COLO668 (cell line): ENCODE measurements around the gene RGS6.
A peak's percentile ranks its signal among the peaks of the same experiment; 100 is the strongest.

ENCODE experiments used
- DNase-seq: peaks from one replicate; lab custom pipeline; 2025; ENCODE audit not compliant: unreplicated experiment; lab: John Stamatoyannopoulos, UW

RGS6 gene

DNA sequence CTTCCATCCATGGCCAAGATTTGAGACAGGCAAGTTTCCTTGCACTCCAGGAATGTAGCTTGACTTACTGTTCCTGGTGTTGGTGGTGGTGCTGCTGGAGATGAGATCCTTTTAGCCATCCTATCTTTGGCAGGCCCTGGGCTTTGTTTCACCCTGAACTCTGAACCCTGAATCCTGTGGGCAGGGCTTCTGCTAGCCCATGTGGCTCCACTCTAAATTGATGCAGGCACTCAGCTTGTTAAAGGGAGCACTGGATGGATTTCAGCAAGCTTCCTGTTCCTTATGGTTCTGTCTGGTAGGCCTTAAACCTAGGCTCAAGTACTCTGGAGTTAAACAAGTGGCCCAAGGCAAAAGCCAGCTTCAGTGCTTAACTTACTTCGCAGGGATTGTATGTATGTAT lies 138.2 kb downstream of the RGS6 start:
- DNase-seq: no peak

DNA sequence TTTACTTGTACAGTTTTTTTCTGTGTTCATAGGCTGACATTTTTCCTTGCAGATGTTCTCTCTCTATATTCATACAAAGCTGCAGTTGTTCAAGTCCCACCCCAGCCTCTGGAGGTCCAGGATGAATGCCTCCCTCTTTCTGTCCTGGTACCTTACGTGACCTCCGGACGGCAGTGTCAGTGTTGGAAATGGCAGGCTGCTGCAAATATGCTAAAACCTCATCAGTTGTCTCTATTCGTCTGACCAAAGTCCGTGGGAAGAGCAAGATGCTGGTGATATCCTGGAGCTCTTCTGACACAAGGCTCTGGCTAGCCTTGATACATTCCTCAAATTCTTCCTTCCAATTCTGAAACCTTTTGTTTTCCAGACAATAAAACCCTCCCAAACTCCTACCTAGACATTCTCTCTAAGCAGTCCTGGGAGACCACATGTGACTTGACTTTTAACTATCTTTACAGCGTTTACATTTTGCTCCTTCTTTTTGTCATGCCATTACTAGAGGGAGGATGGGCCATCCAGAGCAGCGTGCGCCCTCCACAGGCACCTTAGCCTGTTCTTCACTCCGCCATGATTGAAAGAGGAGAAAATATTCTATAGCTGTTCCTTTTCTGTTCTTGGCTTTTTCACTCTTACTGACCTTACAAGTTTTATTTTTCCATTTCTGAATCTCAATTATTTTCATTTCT lies 143.6 kb downstream of the RGS6 start:
- no peak for DNase-seq

DNA sequence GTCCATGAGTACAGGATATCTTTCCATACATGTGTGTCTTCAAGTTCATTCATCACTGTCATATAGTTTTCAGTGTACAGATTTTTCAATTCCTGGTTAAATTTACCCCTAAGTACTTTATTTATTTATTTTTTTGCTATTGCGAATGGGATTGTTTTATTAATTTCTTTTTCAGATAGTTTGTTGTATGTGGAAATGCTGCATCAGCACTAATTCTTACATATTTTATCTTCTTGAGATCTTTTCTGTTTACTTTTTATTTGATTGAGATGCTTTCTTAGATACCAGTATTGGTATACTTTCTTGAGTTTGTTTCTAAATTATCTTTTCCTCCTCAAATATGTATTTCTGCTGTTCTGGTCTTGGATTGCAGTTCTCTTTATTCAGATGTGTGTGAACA lies 148.9 kb downstream of the RGS6 start:
- DNase-seq: no peak

DNA sequence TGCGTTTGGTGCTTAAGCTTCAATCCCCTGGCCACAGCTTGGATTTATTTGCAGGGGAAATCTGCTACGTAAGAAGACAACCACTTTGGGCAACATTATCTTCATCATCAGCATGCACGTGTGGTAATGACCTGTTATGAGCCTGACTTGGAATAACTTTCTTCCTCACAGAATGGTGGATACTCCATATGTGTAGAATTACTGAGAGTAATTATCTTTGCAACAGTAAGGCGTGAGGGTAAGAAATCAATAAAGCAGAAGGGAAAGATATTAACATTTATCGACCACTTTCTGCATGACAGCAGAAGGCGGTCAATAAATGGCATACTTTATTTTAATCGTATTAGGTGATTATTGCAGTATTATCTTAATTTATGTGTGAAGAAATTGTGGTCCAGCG lies 152.7 kb downstream of the RGS6 start:
- no peak for DNase-seq

DNA sequence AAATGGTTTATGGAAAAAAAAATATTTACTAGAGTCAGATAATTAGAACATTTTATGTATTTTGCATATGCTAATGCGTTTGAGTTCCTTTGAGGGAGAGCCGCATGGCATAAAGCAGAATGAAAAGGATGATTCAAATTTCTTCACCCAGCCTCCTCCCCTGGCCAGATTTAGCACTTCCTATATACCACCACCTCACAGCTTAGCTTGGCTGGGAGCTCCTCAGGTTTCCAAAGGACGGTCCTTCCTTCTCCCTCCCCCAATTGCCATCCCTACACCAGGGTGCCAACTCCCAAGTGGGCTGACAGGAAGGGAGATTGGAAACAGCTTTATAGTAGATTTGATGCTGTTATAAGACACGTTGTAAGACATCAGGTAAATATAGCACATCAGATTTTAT lies 157.4 kb downstream of the RGS6 start:
- DNase-seq: no peak

DNA sequence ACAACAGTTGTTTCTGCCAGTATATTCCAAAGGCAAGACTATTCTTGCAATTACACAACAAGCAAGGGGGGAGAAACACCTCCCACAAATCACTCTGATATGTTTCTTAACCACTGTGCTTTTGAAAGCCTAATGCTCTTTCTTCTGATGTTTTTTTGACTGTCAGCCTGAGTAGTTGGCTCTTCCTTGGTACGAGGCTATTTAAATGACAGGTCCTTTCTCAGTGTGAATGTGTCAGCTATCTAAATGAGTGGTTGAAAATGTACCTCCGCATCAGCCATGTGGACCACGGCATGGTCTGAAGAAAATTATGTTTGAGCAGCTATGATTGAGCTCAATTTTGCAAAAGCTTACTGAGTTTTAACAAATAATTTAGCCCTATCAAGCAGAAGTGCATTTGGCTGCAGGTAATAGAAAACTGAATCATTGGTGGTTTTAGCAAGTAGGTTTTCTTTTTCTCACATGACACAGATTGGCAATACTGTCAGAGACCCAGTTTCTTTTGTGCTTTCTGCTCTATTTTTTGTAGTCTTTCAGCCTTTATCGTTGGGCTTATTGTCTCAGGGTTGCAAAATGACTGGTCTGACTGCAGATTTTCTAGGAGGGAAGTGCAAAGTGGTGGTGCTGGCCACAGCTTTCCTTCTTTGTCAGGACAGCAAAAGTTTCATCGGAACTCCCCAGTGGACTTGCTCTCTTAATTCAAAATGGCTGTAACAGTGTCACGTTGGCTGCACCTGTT lies 162.8 kb downstream of the RGS6 start:
- no peak for DNase-seq

DNA sequence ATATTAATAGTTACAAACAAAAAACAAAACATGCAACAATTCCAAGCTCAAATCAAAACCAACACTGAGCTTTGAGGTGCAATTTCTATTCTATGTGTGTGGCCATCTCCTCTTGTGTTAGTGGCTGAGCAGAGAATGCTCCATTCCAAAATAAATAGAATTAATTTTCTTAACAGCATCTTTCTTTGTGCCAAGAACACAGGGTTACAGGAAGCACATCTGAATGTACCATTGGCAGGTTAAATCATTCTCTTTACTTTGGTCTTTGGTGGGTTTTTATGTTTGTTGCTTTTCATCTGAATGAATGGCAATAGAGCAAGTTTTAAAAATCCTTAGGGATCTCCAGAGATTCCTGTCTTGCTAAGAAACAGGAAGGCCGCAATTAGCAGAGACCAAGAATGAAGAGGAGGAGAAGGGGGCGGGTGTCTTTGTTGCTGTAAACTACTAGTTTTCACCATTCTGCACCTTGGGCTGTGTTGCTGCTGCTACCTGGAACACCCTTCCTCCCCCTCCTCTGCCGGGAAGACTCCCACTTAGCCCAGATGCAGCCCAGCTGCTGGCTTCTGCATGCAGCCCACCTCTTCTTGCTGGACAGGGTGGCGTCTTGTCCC lies 165.0 kb downstream of the RGS6 start:
- no peak for DNase-seq

DNA sequence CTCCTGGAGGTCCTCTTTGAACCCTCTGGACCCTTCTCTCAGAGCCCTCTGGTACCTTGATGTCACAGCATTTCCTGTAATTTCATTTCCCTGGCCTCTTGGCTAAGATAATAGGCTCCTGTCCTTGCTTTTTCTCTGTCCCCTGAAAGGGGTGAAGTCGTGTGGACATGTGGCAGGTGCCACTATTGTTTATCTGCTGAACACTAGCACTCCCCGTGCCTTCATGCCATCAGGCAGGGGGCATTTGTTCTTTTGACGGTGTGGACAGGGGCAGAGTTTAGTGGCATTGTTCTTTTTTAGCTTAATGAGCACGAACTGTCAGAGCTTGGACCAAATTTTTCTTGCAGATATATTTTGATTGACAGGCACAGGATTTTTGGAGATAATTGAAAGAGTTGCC lies 166.0 kb downstream of the RGS6 start:
- DNase-seq: no peak

DNA sequence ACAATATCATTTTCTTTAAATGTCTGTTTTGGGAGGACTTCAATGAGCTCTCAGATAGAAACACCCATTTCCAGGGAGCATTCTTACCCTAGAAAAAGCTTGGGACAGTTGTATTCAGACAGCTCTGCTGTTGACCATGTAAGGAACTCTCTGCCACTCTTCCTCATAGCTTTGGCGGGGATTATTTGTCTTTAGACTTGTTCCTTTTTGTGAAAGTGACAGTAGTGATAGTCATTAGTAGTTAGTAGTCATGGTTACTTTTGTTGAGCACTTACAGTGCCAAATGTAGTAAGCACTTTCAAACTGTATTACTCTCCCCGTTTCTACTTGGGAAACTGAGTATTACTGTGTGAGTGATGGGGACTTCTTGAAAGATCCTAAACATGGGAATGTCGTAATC lies 167.3 kb downstream of the RGS6 start:
- no peak for DNase-seq

DNA sequence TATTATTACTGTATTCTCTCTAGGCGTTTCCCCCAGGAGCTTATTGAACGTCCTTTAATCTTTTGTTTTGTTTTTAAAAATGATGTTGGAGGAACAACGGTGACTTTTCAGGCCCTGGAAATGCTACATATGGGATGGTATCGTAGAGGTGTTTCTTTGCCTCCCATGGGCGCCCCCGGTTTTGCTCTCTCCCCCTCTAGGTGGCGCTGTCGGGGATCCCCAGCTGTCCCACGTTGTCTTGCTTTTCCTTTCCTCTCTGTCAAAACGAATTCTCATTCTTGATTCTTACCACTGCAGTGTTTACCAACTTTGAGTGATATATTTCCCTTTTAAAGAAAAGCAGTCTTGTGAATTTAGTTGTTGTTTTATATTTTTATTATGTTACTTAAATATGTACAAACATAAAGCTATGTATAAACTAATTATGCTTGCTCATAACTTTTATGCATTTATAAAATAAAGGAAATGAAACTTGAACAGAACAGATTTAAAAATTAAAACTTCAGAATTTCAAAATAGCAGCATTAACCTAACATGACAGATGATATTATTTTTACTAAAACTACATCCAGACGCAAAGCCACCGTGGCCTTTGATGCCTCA lies 171.9 kb downstream of the RGS6 start:
- DNase-seq: peak; percentile 5

DNA sequence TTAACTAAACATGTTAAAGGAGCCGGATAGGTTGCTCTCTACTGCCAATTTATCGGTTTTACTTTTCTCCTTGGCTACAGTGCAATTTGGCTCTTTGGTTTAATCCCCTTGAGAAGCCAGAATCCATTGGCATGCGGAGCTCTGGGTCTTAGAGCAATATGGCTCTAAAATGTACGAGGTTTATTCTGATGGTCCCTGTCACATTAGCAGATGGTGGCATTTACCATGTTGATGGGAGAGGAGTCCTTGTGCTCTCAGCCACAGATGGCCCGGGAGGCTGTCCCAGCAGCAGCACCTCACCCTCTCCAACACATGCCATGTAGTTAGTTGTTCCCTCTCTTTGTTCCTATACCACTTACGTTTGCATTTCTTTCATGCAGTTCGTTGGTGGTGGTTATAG lies 179.7 kb downstream of the RGS6 start:
- DNase-seq: no peak

DNA sequence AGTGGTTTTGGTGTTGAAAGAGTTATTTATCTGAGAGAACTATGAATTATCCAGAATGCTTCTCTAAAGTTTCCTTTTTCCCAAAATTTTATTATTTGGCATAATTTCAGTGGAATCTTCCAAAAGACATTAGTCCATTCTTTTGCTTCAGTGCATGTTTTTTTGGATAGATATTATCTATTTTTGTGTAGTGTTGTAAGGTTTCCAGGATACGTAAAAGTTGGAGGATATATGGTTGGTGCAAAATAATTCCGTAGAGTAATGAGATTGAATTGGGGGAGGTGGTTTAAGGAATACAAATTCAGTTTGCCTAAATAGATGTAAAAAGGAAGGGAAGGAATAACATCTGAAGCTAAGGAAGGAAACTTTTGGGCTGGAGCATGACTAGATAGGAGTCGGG lies 186.6 kb downstream of the RGS6 start:
- DNase-seq: no peak

DNA sequence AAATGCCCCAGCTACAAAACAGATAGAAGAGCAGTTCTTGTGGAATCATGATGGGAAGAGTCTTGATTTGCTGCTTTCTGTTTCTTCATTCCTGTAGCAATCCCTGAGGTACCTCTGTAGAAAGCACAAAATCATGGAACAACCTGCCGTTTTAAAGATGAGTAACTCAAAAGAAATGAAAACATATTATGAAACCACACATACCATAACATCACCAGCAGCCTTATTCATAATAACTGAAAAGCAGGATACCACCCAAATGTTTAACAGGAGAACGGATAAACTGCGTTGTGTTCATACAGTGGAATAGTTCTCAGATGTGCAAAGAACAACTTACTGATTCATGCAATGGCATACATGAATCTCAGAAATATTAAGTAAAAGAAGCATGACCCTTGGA lies 188.1 kb downstream of the RGS6 start:
- DNase-seq: no peak

DNA sequence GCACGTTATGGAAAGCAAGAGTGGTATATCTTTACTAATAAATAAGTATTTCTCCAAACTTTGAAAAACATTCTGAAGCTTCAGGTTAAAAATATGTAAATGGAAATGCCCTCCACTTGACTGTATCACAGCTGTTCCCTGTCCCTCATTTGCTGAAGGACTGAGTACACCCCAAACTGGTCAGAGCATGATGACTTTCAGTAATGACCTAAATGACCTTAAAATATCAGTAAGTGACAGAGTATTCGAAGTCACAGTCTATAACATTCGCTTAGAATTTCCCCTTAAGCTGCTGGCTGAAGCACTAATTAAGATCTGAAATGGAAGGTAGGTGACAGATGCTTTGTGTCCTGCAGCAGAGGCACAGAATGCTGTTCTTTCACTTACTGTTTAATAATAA lies 191.5 kb downstream of the RGS6 start:
- DNase-seq: no peak

DNA sequence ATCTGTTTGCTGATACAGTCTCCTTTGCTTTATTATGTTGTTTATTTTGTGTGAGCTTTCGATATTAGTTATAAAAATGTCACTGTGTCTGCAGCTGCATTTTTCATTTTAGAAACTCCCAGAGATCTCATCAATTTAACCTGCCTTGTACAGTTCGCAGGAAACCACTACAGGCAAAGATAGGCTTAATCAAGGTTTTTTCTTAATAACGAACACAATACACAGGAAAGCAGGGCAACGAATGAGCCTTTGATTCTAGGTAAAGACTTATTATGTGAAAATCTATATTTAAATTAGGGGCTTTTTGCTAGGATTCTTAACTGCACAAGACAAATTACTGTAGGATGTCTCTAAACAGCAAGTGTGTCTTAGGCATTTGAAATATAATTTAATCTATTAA lies 191.9 kb downstream of the RGS6 start:
- DNase-seq: no peak

DNA sequence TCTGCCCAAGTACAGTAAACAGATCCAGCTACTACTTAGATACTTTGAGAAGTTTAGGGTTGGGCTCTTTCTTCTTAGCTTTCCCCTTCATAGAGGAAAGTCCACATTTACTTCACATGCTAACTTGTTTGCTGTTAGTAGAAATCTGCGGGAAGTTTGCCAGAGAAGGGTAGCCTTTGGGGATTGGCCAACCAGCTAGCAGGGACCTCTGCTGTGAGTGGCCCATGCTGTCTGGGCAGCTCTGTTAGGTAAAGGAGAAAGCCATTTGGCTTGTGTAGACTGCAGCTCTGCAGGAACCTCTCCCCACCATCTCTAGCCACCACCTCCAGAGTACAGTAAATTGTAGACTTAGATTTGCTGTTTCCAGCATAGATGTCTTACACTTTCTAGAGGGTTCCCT lies 193.9 kb downstream of the RGS6 start:
- no peak for DNase-seq

DNA sequence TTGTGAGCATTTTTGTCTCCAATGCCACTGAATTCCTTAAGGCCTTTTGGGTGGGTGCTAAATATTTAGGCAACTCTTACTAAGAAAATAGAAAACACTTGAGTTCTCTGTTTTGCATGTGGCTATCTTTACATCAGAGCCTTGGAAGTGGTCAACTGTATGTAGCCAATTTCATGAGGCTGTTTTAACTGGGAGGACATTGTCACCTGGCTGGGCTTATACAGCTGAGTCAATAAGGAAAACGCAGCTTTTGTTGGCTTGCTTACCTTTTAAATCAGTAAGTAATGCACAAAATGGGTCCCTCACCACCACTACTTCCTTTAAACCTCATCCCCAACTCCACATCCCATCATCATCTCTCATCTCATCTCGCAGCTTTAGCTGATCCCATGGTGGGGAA lies 194.3 kb downstream of the RGS6 start:
- no peak for DNase-seq

DNA sequence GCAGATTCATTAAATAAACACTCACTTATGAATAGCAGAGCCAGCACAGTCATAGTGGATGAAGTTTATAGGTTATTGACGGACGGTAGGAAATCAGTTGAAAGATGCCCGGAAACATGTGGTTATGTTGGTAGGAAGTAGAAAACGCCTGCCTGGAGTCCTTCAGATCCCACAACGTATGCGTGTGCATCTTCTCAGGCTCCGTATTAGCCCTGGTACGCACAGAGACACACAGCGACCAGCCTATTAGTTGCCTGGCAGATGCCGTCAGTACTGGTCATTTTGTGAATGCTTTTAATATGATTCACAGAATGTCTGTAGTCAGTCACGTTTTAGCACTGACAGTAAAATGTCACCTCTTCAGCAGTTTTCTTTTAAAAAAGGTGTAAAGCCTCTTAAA lies 196.4 kb downstream of the RGS6 start:
- DNase-seq: no peak

DNA sequence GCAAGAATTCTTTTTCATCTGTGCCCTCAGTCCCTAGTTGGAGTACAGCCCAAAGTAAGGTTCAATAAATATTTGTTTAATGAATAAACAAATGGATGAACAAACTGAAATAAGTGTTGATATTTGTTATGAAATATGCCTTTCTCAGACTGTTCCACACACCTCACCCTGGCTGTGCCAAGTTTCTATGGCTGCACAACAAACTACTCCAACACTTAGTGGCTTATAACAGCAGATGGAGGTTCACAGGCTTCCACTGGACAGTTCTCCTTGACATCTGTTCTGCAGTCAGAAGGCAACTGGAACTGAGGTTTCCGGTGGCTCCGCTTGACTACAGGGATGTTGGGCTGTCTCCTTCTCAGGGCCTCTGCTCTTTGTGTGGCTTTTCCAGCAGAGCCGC lies 197.1 kb downstream of the RGS6 start:
- DNase-seq: no peak

DNA sequence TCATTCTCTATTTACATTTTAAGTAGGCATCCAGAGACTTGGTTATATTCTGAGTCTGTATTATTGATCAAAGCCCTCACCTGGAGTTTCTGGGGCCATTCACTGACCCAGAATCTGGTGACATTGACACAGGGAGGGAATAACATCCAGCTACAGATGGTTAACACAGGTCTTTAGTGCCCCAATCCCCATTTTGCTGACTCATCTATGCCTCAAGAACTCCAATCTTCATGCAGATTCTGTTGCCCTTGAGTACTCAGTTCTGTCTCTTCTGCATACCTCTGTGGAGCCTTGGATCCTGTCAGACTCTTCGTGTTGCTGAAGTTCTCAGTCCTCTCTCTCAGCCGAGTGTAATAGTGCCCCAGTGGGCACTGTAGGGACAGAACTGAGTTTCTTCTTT lies 208.9 kb downstream of the RGS6 start:
- DNase-seq: no peak

DNA sequence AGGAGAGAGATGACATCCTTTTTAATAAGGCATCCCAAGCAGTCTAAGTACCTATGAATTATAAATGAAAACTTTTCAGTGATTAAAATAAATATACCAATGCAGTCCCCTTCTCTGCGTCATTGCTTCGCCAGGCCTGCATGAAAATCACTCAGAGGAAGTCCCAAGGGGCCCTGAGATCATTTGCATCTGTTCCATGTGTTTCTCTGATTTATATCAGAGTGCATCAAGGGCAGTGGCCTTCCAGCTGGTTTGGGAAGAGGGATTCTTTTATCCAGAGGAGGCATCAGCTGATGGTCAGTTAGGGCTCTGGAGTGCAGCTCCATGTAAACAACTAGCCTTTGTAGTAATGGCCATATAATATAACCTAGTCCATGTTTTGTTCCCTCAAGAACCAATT lies 210.1 kb downstream of the RGS6 start:
- no peak for DNase-seq

DNA sequence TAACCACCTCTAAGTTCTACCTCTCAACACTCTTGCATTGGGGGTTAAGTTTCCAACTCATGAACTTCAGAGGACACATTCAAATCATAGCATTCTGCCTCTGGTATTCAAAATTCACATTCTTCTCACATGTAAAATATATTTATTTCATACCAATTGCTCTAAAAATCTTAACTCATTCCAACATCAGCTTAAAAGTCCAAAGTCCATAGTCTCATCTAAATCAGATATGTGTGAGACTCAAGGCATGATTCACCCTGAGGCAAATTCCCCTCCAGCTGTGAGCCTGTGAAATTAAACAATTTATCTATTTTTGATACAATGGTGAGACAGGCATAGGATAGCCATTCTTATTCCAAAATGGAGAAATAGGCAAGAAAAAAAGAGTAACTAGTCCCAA lies 214.0 kb downstream of the RGS6 start:
- DNase-seq: no peak
